Astrocyte (in vitro differentiated cells and primary cell): Measurements from ENCODE around the gene ATXN7L1.

Experiments
- EZH2 ChIP-seq: IDR thresholded peaks from 2 replicates; pipeline ENCODE4 v1.6.1; 2012; ENCODE audit warnings: mild to moderate bottlenecking, low read length, inconsistent platforms; ENCODE audit not compliant: insufficient read depth
- TF ChIP-seq, protein P1 (sequence below): IDR thresholded peaks from 2 replicates; pipeline ENCODE4 v1.5.1; 2011; ENCODE audit warnings: low read depth, mild to moderate bottlenecking, inconsistent platforms, low read length, moderate library complexity; ENCODE audit not compliant: insufficient read depth

GRCh38 chr7:105619590-105619989 lies 256.8 kb downstream of the ATXN7L1 start:
- TF ChIP-seq, protein P1, sequence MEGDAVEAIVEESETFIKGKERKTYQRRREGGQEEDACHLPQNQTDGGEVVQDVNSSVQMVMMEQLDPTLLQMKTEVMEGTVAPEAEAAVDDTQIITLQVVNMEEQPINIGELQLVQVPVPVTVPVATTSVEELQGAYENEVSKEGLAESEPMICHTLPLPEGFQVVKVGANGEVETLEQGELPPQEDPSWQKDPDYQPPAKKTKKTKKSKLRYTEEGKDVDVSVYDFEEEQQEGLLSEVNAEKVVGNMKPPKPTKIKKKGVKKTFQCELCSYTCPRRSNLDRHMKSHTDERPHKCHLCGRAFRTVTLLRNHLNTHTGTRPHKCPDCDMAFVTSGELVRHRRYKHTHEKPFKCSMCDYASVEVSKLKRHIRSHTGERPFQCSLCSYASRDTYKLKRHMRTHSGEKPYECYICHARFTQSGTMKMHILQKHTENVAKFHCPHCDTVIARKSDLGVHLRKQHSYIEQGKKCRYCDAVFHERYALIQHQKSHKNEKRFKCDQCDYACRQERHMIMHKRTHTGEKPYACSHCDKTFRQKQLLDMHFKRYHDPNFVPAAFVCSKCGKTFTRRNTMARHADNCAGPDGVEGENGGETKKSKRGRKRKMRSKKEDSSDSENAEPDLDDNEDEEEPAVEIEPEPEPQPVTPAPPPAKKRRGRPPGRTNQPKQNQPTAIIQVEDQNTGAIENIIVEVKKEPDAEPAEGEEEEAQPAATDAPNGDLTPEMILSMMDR: no peak
- no peak for TF ChIP-seq EZH2
